WTC11 (cell line): ENCODE measurements around the gene SPP1.

Source experiments
- FOXP1 ChIP-seq: sonication (generic); formaldehyde crosslinking; IDR thresholded peaks from 2 replicates; pipeline ENCODE4 v1.8.0; 2022; ENCODE audit warnings: missing genetic modification reagents, mild to moderate bottlenecking, moderate library complexity, borderline replicate concordance
- MXD4 ChIP-seq: fragments of 250-450 bp; sonication (Bioruptor Pico); IDR thresholded peaks from 2 replicates; pipeline ENCODE4 v1.8.0; 2021; ENCODE audit warnings: mild to moderate bottlenecking, moderate library complexity, borderline replicate concordance
- NFE2L1 ChIP-seq: sonication (generic); formaldehyde crosslinking; IDR thresholded peaks from 2 replicates; pipeline ENCODE4 v1.8.1; 2023; ENCODE audit warnings: missing genetic modification reagents
- RORB ChIP-seq: fragments of 250-450 bp; sonication (Bioruptor Pico); IDR thresholded peaks from 2 replicates; pipeline ENCODE4 v1.9.0; 2021; ENCODE audit warnings: mild to moderate bottlenecking
- TCF7 ChIP-seq: sonication (generic); formaldehyde crosslinking; IDR thresholded peaks from 2 replicates; pipeline ENCODE4 v1.8.0; 2022; ENCODE audit warnings: mild to moderate bottlenecking, low read depth, missing genetic modification reagents, moderate library complexity
- USF2 ChIP-seq: sonication (generic); formaldehyde crosslinking; IDR thresholded peaks from 2 replicates; pipeline ENCODE4 v1.8.1; 2023; ENCODE audit warnings: mild to moderate bottlenecking, missing genetic modification reagents, moderate library complexity
- ZNF138 ChIP-seq: sonication (generic); formaldehyde crosslinking; conservative IDR thresholded peaks from 2 replicates; pipeline ENCODE4 v1.8.1; 2022; ENCODE audit warnings: mild to moderate bottlenecking, moderate library complexity, missing genetic modification reagents
- ZNF416 ChIP-seq: fragments of 250-450 bp; sonication (Bioruptor Pico); IDR thresholded peaks from 2 replicates; pipeline ENCODE4 v1.9.0; 2021; ENCODE audit warnings: mild to moderate bottlenecking, inconsistent platforms
- TF ChIP-seq, protein P1 (sequence below): fragments of 200-600 bp; IDR thresholded peaks from 2 replicates; pipeline ENCODE4 v1.8.0; 2022; ENCODE audit warnings: antibody characterized with exemption
- TF ChIP-seq, protein P2 (sequence below): sonication (generic); formaldehyde crosslinking; IDR thresholded peaks from 2 replicates; pipeline ENCODE4 v1.8.1; 2022; ENCODE audit warnings: mild to moderate bottlenecking, moderate library complexity, missing genetic modification reagents

DNA sequence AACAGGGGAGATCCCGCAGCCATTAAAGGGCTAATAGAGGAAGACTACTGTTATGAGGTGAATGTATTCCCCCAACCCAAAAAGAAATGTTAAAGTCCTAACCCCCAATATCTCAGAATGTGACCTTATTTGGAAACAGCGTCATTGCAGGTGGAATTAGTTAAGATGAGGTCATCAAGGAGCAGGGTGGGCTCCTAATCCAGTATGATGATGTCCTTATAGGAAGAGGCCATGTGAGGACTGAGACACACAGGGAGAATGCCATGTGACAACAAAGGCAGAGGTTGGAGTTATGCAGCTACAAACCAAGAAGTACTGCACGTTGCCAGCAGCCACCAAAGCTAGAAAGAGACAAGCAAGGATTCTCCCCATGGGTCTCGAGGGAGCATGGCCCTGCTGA, 14.3 kb downstream of the SPP1 start:
- TF ChIP-seq, protein P1, sequence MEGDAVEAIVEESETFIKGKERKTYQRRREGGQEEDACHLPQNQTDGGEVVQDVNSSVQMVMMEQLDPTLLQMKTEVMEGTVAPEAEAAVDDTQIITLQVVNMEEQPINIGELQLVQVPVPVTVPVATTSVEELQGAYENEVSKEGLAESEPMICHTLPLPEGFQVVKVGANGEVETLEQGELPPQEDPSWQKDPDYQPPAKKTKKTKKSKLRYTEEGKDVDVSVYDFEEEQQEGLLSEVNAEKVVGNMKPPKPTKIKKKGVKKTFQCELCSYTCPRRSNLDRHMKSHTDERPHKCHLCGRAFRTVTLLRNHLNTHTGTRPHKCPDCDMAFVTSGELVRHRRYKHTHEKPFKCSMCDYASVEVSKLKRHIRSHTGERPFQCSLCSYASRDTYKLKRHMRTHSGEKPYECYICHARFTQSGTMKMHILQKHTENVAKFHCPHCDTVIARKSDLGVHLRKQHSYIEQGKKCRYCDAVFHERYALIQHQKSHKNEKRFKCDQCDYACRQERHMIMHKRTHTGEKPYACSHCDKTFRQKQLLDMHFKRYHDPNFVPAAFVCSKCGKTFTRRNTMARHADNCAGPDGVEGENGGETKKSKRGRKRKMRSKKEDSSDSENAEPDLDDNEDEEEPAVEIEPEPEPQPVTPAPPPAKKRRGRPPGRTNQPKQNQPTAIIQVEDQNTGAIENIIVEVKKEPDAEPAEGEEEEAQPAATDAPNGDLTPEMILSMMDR = no peak
- TF ChIP-seq NFE2L1 (CRISPR knock-in tag) = no peak
- no peak for TF ChIP-seq ZNF416
- TF ChIP-seq, protein P2, sequence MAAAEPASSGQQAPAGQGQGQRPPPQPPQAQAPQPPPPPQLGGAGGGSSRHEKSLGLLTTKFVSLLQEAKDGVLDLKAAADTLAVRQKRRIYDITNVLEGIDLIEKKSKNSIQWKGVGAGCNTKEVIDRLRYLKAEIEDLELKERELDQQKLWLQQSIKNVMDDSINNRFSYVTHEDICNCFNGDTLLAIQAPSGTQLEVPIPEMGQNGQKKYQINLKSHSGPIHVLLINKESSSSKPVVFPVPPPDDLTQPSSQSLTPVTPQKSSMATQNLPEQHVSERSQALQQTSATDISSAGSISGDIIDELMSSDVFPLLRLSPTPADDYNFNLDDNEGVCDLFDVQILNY = no peak
- TF ChIP-seq MXD4 (CRISPR knock-in tag) = no peak
- no peak for TF ChIP-seq FOXP1 (CRISPR knock-in tag)
- no peak for TF ChIP-seq USF2 (CRISPR knock-in tag)
- TF ChIP-seq TCF7 = no peak
- TF ChIP-seq RORB = no peak
- no peak for TF ChIP-seq ZNF138 (CRISPR knock-in tag)
